ENCODE data around the gene WDPCP.
"Not testable (repeated sequence)": the region's sequence is repeated elsewhere in the genome, so short reads cannot be mapped to it uniquely, and the experiment has no call there.

WDPCP gene

GRCh38 chr2:63218800-63219526 is 369.3 kb downstream of the WDPCP start:
- no peak for DNase-seq

GRCh38 chr2:63195310-63195709 is 393.0 kb downstream of the WDPCP start:
- no peak for DNase-seq

- DNase-seq = no peak
Observed at GRCh38 chr2:63194175-63194574, 394.1 kb downstream of the WDPCP start.

- no peak for DNase-seq
Observed at GRCh38 chr2:63192889-63193774, 395.1 kb downstream of the WDPCP start.

DNA sequence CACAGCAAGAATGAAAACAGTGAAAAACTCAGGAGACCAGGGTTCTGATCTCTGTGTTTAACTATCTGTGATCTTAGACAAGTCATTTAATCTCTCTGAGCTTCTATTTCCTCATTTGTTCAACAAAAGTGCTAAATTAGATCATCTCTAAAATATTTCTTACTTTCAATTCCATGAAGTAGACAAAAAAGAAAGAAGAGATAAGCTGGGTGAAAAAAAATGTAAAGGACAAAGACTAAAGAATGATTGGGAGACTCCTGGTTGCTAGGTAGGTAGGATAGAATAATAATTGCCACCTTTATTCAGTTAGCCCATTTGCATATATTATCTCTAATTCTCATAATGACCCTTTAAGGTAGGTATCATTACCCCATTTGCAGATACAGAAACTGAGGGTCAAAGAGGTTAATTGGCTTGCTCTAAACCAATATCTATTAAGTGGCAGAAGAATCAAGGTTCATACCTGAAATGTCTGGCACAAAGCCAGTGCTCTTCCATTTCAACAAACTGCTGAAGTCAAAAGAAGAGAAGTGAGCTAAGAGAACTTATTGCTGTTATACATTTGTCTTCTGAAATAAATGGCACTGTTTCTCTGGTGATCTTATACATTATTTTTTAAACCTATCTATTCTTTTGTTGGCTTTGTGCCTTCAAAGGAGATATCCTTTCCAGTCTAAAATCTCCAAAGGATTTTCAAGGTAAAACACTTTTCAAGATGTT is 395.9 kb downstream of the WDPCP start:
- no peak for DNase-seq

- no peak for DNase-seq
Observed at GRCh38 chr2:63189026-63189425, 399.3 kb downstream of the WDPCP start.

- no peak for DNase-seq
Observed at GRCh38 chr2:63186331-63186730, 401.9 kb downstream of the WDPCP start.

DNA sequence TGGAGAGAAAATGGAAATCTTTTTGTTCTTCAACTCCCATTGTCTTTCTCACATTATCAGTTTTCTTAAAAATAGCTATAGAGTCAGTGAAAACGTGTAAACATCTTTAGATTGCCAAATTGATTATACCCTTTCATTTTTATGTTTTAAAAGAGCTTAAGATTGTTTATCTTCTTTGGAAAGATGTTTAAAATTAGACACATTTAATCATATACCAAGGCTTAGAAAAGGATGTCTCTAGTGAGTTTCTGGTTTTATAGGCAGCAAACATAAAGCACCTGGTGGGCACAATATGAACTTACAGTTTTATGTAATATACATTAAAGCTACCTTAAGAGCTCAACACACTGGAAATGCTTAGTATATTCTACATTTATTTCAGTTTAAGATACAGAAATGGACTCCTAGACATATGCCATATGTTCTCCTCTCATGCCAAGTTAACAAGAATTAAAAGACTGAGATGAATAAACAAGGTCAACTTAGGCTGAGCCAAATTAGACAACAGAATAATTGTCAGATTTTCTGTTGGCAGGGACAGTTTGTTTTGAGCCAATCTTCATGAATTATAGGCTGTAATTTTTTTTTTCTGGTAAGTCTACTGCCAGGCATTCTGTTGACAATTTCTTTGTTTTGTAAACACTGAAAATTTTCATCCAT is 425.0 kb downstream of the WDPCP start:
- no peak for DNase-seq

DNA sequence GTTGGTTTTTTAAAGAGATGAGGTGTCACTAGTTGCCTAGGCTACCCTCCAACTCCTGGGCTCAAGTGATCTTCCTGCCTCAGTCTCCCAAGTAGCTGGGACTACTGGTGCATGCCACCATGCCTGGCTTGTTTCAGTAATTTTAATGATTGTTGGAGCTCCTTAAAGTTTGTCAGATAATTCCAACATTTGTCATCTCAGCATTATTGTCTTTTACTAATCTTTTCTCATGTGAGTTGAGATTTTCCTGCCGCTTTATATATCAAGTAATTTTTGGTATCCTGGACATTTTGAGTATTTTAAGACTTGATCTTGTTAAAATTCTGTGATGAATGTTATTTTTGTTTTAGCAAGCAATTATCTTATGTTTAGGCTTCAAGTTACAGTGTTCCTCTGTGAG is 429.0 kb downstream of the WDPCP start:
- DNase-seq = no peak

DNA sequence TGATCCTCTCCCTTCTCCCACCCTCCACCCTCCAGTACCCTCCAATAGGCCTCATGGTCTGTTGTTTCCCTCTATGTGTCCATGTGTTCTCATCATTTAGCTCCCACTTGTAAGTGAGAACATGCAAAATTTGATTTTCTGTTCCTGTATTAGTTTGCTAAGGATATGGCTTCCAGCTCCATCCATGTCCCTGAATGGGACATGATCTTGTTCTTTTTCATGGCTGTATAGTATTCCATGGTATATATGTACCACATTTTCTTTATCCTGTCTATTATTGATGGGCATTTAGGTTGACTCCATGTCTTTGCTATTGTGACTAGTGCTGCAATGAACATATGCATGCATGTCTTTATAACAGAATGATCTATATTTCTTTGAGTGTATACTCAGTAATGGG is 451.6 kb downstream of the WDPCP start:
- DNase-seq = not testable (repeated sequence)

- no peak for DNase-seq
Observed at GRCh38 chr2:63132020-63132419, 456.3 kb downstream of the WDPCP start.

GRCh38 chr2:63131196-63131595 is 457.1 kb downstream of the WDPCP start:
- no peak for DNase-seq

GRCh38 chr2:63127594-63127993 is 460.7 kb downstream of the WDPCP start:
- no peak for DNase-seq

- no peak for DNase-seq
Observed at GRCh38 chr2:63124850-63125249, 463.4 kb downstream of the WDPCP start.

DNA sequence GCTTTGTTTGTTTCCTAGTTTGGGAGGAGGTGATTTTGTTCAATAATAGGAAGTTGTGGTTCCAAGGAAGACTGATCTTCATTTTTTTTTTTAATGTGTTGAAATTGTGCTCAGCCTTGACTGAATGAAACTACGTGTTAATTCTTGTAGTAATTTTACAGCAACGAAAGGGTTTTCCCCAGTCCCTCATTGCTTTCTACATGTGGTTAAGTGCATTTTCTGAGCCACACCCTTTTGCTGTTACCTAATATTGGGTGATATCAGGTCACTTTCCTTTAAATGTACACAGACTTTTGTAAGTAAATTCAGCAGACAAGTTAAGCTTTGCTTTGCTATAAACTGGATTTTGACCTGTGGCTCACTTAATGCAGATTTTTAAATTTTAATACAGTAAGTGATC is 464.1 kb downstream of the WDPCP start:
- DNase-seq = no peak

- no peak for DNase-seq
Observed at GRCh38 chr2:63122921-63123320, 465.4 kb downstream of the WDPCP start.

- DNase-seq = no peak
Observed at GRCh38 chr2:63121055-63121834, 467.0 kb downstream of the WDPCP start.

GRCh38 chr2:63118821-63119220 is 469.5 kb downstream of the WDPCP start:
- no peak for DNase-seq

GRCh38 chr2:63104482-63104881 is 483.8 kb downstream of the WDPCP start:
- no peak for DNase-seq

DNA sequence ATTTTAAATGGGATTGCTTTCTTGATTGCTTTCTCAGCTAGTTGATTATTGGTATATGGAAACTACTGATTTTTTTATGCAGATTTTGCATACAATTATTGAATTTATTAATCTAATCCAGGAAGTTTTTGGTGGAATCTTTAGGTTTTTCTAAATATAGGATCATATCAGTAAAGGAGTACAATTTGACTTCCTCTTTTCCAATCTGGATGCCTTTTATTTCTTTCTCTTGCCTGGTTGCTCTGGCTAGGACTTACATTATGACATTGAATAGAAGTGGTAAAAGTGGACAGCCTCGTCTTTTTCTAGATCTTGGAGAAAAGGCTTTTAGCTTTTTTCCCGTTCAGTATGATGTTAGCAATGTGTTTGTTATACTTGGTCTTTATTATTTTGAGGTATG is 486.3 kb downstream of the WDPCP start:
- no peak for DNase-seq

DNA sequence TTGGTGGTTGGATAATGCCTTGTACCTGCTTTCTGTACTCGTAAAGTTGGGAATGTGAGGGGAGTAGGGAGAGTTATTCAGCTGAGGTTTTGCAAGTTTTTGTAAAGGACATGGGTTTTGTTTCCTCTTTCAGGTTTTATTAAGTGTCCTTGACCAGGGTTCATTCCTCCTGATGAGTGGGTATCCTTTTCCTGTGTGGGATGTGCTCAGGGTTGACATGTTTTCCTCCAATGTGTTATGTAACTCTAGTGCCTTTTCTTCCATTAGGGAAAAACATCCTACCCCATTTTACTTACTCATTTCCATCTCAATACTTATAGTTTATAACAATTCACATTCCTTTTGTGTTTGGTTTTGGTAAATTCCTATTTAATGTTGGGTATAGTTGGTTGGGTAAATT is 489.2 kb downstream of the WDPCP start:
- no peak for DNase-seq

DNA sequence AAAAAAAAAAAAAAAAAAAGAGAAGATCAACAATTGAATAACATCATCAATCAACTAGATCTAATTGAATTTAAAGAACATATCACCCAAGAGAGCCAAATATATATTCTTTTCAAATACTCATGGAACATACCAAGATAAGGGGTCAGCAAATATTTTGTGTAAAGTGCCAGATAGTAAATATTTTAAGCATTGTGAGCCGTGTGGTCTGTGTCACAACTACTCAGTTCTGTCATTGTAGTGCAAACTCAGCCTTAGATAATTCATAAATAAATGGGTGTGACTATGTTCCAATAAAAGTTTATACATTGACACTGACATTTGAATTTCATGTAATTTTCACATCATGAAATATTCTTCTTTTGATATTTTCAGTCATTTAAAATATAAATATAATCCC is 491.8 kb downstream of the WDPCP start:
- no peak for DNase-seq

Measured in effector CD8-positive, alpha-beta T cell (primary cell).